H1 (cell line): ENCODE measurements around the gene TAF8. TPM values are rescaled to one million over a fixed set of nuclear protein-coding genes. Genes with fewer than 3 reads are reported as not detected.

ENCODE experiments used
- ASH2L ChIP-seq: fragments of 200-600, 300-600 bp; sonication (generic); IDR thresholded peaks from one replicate; pipeline ENCODE4 v1.7.1; 2017; ENCODE audit warnings: low read length
- CBX8 ChIP-seq: fragments of 300-800, 300-1000 bp; sonication (generic); IDR thresholded peaks from 2 replicates; pipeline ENCODE4 v1.7.1; 2016; ENCODE audit warnings: low read depth, low read length, borderline replicate concordance
- CTBP2 ChIP-seq: IDR thresholded peaks from 2 replicates; pipeline ENCODE4 v1.7.0; 2011; ENCODE audit warnings: borderline replicate concordance, mild to moderate bottlenecking, moderate library complexity, mixed read lengths, low read length; ENCODE audit not compliant: insufficient read depth, insufficient read length
- MAFK ChIP-seq: IDR thresholded peaks from 2 replicates; pipeline ENCODE4 v1.6.1; 2012; ENCODE audit warnings: low read depth, mild to moderate bottlenecking, improper control_type of control experiment, low read length
- MAX ChIP-seq: IDR thresholded peaks from 2 replicates; pipeline ENCODE4 v1.6.1; 2012; ENCODE audit warnings: inconsistent platforms
- NRF1 ChIP-seq: IDR thresholded peaks from 2 replicates; pipeline ENCODE4 v1.6.1; 2011; ENCODE audit warnings: mild to moderate bottlenecking, low read depth, low read length, improper control_type of control experiment
- PHF8 ChIP-seq: fragments of 200-600 bp; sonication (generic); conservative IDR thresholded peaks from 2 replicates; pipeline ENCODE4 v1.7.1; 2012; ENCODE audit warnings: low read depth, mild to moderate bottlenecking, inconsistent platforms, low read length, moderate library complexity
- POLR2A ChIP-seq, 2 experiments: IDR thresholded peaks; 1 replicate in 1 of 2; 2 replicates in 1 of 2; pipeline ENCODE4 v1.6.1; 2011; ENCODE audit warnings: low read depth in 2 of 2, low read length in 2 of 2, mild to moderate bottlenecking in 2 of 2; ENCODE audit errors: control extremely low read depth in 1 of 2
- RAD21 ChIP-seq, 2 experiments: IDR thresholded peaks in 1 of 2; conservative IDR thresholded peaks in 1 of 2; 2 replicates each; pipeline ENCODE4 v1.6.1; 2011; ENCODE audit warnings: low read depth in 2 of 2, low read length in 2 of 2, improper control_type of control experiment in 1 of 2, inconsistent platforms in 1 of 2, mild to moderate bottlenecking in 1 of 2, moderate library complexity in 1 of 2
- RFX5 ChIP-seq: IDR thresholded peaks from 2 replicates; pipeline ENCODE4 v1.6.1; 2011; ENCODE audit warnings: low read depth, low read length, improper control_type of control experiment, borderline replicate concordance
- RXRA ChIP-seq: IDR thresholded peaks from 2 replicates; pipeline ENCODE4 v1.6.1; 2011; ENCODE audit warnings: low read depth, mild to moderate bottlenecking, low read length, moderate library complexity; ENCODE audit not compliant: insufficient read depth
- SAP30 ChIP-seq: fragments of 300-600 bp; sonication (generic); IDR thresholded peaks from 2 replicates; pipeline ENCODE4 v1.7.1; 2012; ENCODE audit warnings: low read length, moderate library complexity, mild to moderate bottlenecking, inconsistent platforms; ENCODE audit not compliant: insufficient read depth, insufficient replicate concordance
- SIN3A ChIP-seq, 2 experiments: IDR thresholded peaks in 1 of 2; conservative IDR thresholded peaks in 1 of 2; 2 replicates each; pipeline ENCODE4 v1.6.1; 2011 to 2012; ENCODE audit warnings: low read length in 2 of 2, improper control_type of control experiment in 1 of 2, low read depth in 1 of 2, mild to moderate bottlenecking in 1 of 2
- SP2 ChIP-seq: IDR thresholded peaks from 2 replicates; pipeline ENCODE4 v1.6.1; 2012; ENCODE audit warnings: mild to moderate bottlenecking, low read length, inconsistent platforms
- SP4 ChIP-seq: IDR thresholded peaks from 2 replicates; pipeline ENCODE4 v1.6.1; 2012; ENCODE audit warnings: low read length, inconsistent platforms
- SUZ12 ChIP-seq: fragments of 200-600 bp; sonication (generic); IDR thresholded peaks from 2 replicates; pipeline ENCODE4 v1.6.1; 2012; ENCODE audit warnings: mild to moderate bottlenecking, inconsistent platforms, low read length, moderate library complexity, mixed read lengths
- TAF1 ChIP-seq: IDR thresholded peaks from 2 replicates; pipeline ENCODE4 v1.6.1; 2011; ENCODE audit warnings: mild to moderate bottlenecking, low read depth, low read length
- TAF7 ChIP-seq: optimal IDR thresholded peaks from 2 replicates; pipeline ENCODE3; 2011; ENCODE audit warnings: low read depth, mild to moderate bottlenecking, inconsistent platforms, low read length, moderate library complexity, borderline replicate concordance
- TBP ChIP-seq: IDR thresholded peaks from 2 replicates; pipeline ENCODE4 v1.6.1; 2011; ENCODE audit warnings: low read depth, low read length, improper control_type of control experiment
- TCF12 ChIP-seq: IDR thresholded peaks from 2 replicates; pipeline ENCODE4 v1.6.1; 2011; ENCODE audit warnings: low read depth, mild to moderate bottlenecking, low read length
- TEAD4 ChIP-seq: IDR thresholded peaks from 2 replicates; pipeline ENCODE4 v1.6.1; 2012; ENCODE audit warnings: low read depth, low read length, inconsistent platforms, mixed read lengths
- YY1 ChIP-seq: IDR thresholded peaks from 2 replicates; pipeline ENCODE4 v1.6.1; 2011; ENCODE audit warnings: low read depth, mild to moderate bottlenecking, low read length
- ZNF274 ChIP-seq: IDR thresholded peaks from 2 replicates; pipeline ENCODE4 v1.7.0; 2012; ENCODE audit warnings: low read length, borderline replicate concordance; ENCODE audit errors: extremely low read depth
- polyA plus RNA-seq, 7 experiments: library from polyadenylated mRNA; depleted of rRNA in 3 of 7; stranded (reverse) in 5 of 7; unstranded in 2 of 7; fragments of >200 nt in 5 of 7; fragments of 200-250 nt in 2 of 7; gene quantifications; 1 replicate in 5 of 7; 2 replicates in 1 of 7; 4 replicates in 1 of 7; pipeline versions ENCODE4 v1.2.1 to v1.2.3, GENCODE V29; 2011 to 2013; ENCODE audit warnings: missing spikeins in 2 of 7, mixed read lengths in 2 of 7
- total RNA-seq: library from RNA; stranded (reverse); fragmentation: NEBNext Ultra II Directional; extraction: Animal tissue kit (Norgen Biotek cat#: 25700); gene quantifications from 2 replicates; pipeline ENCODE4 v1.2.1, GENCODE V29; 2021

The TAF8 gene
- total and polyA plus RNA-seq, 2 of the 8 experiments (the other 6 are each of a cell fraction or from before 2014, with no cell fraction given), result 32.2 to 34.0 TPM

- TF ChIP-seq MAX, result 0 out of 2 replicates have a peak, but pooled peaks have one; percentile 20
- TF ChIP-seq SIN3A (conservative IDR thresholded peaks at IDR 0.05 in 1 of 2, IDR thresholded peaks at IDR 0.05 in 1 of 2; ENCODE audit: low read depth in 1 of 2, low read length in 2 of 2), result peak; percentile 57 to 88; a peak in 2 of 4 replicates
- no peak for TF ChIP-seq TEAD4
- peak; percentile 100 for TF ChIP-seq RAD21 (IDR thresholded peaks at IDR 0.05 in 1 of 2, conservative IDR thresholded peaks at IDR 0.05 in 1 of 2; ENCODE audit: low read depth in 2 of 2, low read length in 2 of 2)
- TF ChIP-seq YY1, result 0 out of 2 replicates have a peak, but pooled peaks have one; percentile 13
- TF ChIP-seq TAF7, result no peak
- TF ChIP-seq CTBP2, result no peak
- no peak for TF ChIP-seq NRF1
- no peak for TF ChIP-seq POLR2A (IDR thresholded peaks at IDR 0.05; ENCODE audit: control extremely low read depth in 1 of 2, low read depth in 2 of 2, low read length in 2 of 2)
- TF ChIP-seq SAP30, result no peak
- TF ChIP-seq ZNF274, result no peak
- no peak; the same call in 1 of the 2 replicates for TF ChIP-seq MAFK
- TF ChIP-seq RXRA, result no peak
- TF ChIP-seq RFX5, result no peak
- TF ChIP-seq ASH2L, result peak; percentile 28
- no peak for TF ChIP-seq PHF8
- TF ChIP-seq TCF12, result no peak
- no peak for TF ChIP-seq TBP
- TF ChIP-seq SUZ12, result no peak
- TF ChIP-seq SP2, result no peak
- no peak for TF ChIP-seq CBX8
- no peak for TF ChIP-seq SP4
- no peak for TF ChIP-seq TAF1
These were observed 6.4 kb upstream of the TAF8 start (continued) for GRCh38 chr6:42043787-42044475.
